Breast epithelium (tissue), 3 donors: ENCODE results near the gene VAPB.
"Not testable (repeated sequence)": the region's sequence is repeated elsewhere in the genome, so short reads cannot be mapped to it uniquely, and the experiment has no call there.

Source experiments
- POLR2A ChIP-seq: fragments of 450-650 bp; IDR thresholded peaks from one replicate; pipeline ENCODE4 v1.6.1; 2016; ENCODE audit warnings: antibody characterized with exemption, mild to moderate bottlenecking, moderate library complexity
- TF ChIP-seq, protein P1 (sequence below), 3 donors: fragments of 450-650 bp; IDR thresholded peaks; one replicate each; pipeline ENCODE4 v1.5.1; 2016 to 2017; ENCODE audit warnings: antibody characterized with exemption in 3 of 3, mild to moderate bottlenecking in 3 of 3, moderate library complexity in 3 of 3

DNA sequence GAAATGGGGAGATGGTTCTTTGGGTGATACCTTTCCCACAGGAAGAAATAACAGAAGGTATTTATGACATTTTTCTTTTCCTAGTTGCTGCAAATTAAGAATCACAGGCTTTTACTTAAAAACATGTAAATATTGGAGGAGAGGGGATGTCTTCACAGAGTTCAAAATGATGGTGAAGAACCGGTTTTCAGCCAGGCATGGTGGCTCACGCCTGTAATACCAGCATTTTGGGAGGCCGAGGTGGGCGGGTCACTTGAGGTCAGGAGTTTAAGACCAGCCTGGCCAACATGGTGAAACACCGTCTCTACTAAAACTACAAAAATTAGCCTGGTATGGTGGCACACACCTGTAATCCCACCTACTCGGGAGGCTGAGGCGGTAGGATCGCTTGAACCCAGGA, 15.7 kb upstream of the VAPB start:
- not testable (repeated sequence) for TF ChIP-seq POLR2A
- TF ChIP-seq, protein P1, sequence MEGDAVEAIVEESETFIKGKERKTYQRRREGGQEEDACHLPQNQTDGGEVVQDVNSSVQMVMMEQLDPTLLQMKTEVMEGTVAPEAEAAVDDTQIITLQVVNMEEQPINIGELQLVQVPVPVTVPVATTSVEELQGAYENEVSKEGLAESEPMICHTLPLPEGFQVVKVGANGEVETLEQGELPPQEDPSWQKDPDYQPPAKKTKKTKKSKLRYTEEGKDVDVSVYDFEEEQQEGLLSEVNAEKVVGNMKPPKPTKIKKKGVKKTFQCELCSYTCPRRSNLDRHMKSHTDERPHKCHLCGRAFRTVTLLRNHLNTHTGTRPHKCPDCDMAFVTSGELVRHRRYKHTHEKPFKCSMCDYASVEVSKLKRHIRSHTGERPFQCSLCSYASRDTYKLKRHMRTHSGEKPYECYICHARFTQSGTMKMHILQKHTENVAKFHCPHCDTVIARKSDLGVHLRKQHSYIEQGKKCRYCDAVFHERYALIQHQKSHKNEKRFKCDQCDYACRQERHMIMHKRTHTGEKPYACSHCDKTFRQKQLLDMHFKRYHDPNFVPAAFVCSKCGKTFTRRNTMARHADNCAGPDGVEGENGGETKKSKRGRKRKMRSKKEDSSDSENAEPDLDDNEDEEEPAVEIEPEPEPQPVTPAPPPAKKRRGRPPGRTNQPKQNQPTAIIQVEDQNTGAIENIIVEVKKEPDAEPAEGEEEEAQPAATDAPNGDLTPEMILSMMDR (IDR thresholded peaks at IDR 0.05): not testable (repeated sequence)
